ENCODE measurements around the gene NAMPT.

DNA sequence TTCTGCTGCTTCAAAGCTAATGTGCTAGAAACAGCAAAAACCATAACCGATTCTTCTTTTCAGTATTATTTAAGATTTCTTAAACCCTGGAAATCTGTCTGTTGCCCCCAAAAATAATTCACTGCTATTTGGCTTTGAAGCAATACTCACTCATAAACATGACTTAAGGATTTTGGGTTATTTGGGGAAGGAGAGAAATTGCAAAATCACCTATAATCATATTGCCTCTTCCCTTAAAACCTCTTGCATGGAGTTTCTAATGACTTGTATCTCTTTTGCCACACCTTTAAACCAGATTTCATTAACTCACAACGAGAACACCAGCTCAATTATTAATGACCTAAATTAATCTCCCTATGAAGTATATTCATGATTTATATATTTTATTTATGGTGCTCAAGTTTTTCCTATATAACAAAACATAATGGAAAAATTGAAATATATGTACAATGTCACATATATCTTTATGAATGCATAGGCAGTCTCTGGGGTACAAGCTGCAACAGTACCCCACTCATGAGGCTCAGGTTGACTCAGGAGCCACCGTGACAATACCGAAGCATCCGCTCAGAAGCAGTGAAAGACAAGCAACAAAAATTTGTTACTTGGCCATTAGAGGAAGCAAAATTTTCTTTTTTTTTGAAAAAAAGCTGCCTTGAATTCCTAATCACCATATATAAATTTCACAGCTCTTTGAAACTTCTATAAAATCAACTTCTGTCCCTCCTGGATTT, 3.0 kb downstream of the NAMPT start:
- TF ChIP-seq, protein P1, sequence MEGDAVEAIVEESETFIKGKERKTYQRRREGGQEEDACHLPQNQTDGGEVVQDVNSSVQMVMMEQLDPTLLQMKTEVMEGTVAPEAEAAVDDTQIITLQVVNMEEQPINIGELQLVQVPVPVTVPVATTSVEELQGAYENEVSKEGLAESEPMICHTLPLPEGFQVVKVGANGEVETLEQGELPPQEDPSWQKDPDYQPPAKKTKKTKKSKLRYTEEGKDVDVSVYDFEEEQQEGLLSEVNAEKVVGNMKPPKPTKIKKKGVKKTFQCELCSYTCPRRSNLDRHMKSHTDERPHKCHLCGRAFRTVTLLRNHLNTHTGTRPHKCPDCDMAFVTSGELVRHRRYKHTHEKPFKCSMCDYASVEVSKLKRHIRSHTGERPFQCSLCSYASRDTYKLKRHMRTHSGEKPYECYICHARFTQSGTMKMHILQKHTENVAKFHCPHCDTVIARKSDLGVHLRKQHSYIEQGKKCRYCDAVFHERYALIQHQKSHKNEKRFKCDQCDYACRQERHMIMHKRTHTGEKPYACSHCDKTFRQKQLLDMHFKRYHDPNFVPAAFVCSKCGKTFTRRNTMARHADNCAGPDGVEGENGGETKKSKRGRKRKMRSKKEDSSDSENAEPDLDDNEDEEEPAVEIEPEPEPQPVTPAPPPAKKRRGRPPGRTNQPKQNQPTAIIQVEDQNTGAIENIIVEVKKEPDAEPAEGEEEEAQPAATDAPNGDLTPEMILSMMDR (IDR thresholded peaks at IDR 0.05; ENCODE audit: low read length) = no peak
- no peak for TF ChIP-seq EZH2 (IDR thresholded peaks at IDR 0.05; ENCODE audit: borderline replicate concordance, low read length)
